Colon (tissue), 2 donors: ENCODE results near the gene DNAJC10.

Experiments
- FAIRE-seq: peaks from 2 replicates; lab custom pipeline; 2012; peaks lifted over from hg19 to GRCh38; lab: Jason Lieb, UNC
- donor health status: control.
- donor health status: control.

DNAJC10 gene

GRCh38 chr2:182798736-182799135 is 82.7 kb downstream of the DNAJC10 start:
- FAIRE-seq, result no peak

GRCh38 chr2:182804128-182804527 is 88.1 kb downstream of the DNAJC10 start:
- FAIRE-seq, result no peak

GRCh38 chr2:182807319-182807718 is 91.3 kb downstream of the DNAJC10 start:
- FAIRE-seq, result no peak

GRCh38 chr2:182810087-182810486 is 94.0 kb downstream of the DNAJC10 start:
- no peak for FAIRE-seq

- FAIRE-seq, result no peak
Observed at GRCh38 chr2:182814380-182814779, 98.3 kb downstream of the DNAJC10 start.

GRCh38 chr2:182814804-182815203 is 98.7 kb downstream of the DNAJC10 start:
- no peak for FAIRE-seq

GRCh38 chr2:182816866-182817265 is 100.8 kb downstream of the DNAJC10 start:
- no peak for FAIRE-seq

- no peak for FAIRE-seq
Observed at GRCh38 chr2:182817558-182817957, 101.5 kb downstream of the DNAJC10 start.

- no peak for FAIRE-seq
Observed at GRCh38 chr2:182818501-182818900, 102.4 kb downstream of the DNAJC10 start.

GRCh38 chr2:182818925-182819324 is 102.9 kb downstream of the DNAJC10 start:
- no peak for FAIRE-seq

GRCh38 chr2:182819412-182819811 is 103.4 kb downstream of the DNAJC10 start:
- no peak for FAIRE-seq

GRCh38 chr2:182821182-182821581 is 105.1 kb downstream of the DNAJC10 start:
- FAIRE-seq, result no peak

GRCh38 chr2:182822733-182823132 is 106.7 kb downstream of the DNAJC10 start:
- FAIRE-seq, result no peak

GRCh38 chr2:182824056-182824766 is 108.2 kb downstream of the DNAJC10 start:
- FAIRE-seq, result no peak

GRCh38 chr2:182824767-182825158 is 108.7 kb downstream of the DNAJC10 start:
- FAIRE-seq, result no peak

- no peak for FAIRE-seq
Observed at GRCh38 chr2:182826064-182826463, 110.0 kb downstream of the DNAJC10 start.

- FAIRE-seq, result no peak
Observed at GRCh38 chr2:182826496-182826895, 110.4 kb downstream of the DNAJC10 start.

GRCh38 chr2:182827182-182827879 is 111.3 kb downstream of the DNAJC10 start:
- FAIRE-seq, result no peak

GRCh38 chr2:182831101-182831500 is 115.0 kb downstream of the DNAJC10 start:
- FAIRE-seq, result no peak

GRCh38 chr2:182831921-182832320 is 115.9 kb downstream of the DNAJC10 start:
- FAIRE-seq, result no peak

GRCh38 chr2:182833084-182833854 is 117.2 kb downstream of the DNAJC10 start:
- no peak for FAIRE-seq

- no peak for FAIRE-seq
Observed at GRCh38 chr2:182834293-182834692, 118.2 kb downstream of the DNAJC10 start.

GRCh38 chr2:182836451-182836850 is 120.4 kb downstream of the DNAJC10 start:
- FAIRE-seq, result no peak
